Measurements from ENCODE around the gene HGFAC.

HGFAC gene

DNA sequence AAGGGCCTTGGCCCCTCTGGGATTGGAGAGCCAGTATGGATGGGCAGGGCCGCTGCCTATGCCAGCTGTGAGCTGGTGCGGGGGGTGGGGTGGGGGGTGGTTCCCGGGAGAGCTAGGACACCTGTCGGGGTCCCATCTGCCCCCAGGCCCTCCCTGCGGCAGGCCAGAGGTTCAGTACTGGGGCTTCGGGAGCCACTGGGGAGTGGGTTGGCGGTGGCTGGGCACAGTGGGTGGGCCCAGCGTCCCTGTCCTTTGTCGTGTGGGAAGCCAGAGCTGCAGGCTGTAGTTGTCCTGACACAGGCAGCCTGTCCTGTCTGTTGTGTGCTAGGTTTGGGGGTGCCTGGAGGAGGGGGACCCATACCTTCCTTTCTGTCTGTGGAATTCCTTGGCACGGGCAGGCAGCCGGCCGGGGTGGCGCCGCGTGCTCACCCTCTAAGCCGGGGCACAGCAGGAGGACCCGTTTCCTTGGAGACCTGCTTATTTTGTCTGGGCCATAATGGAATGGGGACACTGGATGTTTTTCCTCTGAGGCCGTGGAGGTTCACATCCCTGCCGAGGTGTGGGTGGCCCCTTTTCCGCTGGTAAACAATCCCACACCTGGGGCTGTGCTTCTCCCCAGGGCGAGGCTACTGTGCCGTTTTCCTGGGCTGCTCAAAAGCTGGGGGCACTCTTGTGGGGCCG lies 36.1 kb downstream of the HGFAC start:
- Histone ChIP-seq H3K27ac (no peak overlapping the region), H3K4me3 (no peak overlapping the region)
- TF ChIP-seq, protein P1, sequence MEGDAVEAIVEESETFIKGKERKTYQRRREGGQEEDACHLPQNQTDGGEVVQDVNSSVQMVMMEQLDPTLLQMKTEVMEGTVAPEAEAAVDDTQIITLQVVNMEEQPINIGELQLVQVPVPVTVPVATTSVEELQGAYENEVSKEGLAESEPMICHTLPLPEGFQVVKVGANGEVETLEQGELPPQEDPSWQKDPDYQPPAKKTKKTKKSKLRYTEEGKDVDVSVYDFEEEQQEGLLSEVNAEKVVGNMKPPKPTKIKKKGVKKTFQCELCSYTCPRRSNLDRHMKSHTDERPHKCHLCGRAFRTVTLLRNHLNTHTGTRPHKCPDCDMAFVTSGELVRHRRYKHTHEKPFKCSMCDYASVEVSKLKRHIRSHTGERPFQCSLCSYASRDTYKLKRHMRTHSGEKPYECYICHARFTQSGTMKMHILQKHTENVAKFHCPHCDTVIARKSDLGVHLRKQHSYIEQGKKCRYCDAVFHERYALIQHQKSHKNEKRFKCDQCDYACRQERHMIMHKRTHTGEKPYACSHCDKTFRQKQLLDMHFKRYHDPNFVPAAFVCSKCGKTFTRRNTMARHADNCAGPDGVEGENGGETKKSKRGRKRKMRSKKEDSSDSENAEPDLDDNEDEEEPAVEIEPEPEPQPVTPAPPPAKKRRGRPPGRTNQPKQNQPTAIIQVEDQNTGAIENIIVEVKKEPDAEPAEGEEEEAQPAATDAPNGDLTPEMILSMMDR (IDR thresholded peaks at IDR 0.05), result no peak
- DNase-seq (ENCODE audit: low spot score), result no peak

DNA sequence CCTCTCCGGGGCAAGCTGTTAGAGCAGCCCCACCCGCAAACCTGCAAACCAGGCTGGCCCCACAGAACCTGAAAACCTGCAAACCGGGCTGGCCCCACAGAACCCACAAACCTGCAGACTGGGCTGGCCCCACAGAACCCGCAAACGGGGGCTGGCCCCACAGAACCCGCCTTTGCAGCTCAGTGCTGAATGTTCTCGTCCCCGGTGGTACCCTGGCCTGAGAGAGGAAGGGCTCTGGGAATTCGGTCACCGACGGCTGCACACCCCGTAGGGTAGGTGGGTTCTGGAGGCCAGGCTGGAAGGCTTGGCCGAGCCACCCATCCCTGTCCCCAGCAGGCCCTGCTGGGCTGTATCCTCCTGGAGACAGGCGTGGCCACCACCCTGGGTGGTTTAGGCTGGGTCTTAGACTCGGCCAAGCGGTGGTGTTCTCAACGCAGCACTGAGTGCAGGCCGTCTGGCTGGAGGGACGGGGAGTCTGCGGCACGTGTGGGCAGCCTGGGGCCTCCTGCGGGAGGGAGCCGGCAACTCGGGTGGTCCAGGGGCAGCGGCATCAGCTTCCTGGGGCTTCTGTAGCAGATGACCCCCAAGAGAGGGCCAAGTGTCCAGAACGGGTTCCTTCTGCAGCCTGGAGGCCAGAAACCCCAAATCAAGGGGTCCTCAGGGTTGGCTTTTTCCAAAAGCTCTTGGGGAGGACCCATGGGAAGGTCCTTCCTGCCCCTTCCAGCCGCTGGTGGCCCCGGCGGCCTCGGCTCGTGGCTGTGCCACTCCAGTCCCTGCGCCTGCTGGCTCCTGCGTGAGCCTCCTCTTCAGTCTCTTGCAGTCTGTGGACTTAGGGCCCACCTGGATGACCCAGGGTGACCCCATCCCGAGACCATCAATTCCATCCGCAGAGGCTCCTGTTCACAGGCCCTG lies 36.9 kb downstream of the HGFAC start:
- TF ChIP-seq, protein P1 (IDR thresholded peaks at IDR 0.05), result no peak
- DNase-seq (ENCODE audit: low spot score), result no peak
- no peak overlapping the region for H3K27ac ChIP-seq
- no peak overlapping the region for H3K4me3 ChIP-seq

DNA sequence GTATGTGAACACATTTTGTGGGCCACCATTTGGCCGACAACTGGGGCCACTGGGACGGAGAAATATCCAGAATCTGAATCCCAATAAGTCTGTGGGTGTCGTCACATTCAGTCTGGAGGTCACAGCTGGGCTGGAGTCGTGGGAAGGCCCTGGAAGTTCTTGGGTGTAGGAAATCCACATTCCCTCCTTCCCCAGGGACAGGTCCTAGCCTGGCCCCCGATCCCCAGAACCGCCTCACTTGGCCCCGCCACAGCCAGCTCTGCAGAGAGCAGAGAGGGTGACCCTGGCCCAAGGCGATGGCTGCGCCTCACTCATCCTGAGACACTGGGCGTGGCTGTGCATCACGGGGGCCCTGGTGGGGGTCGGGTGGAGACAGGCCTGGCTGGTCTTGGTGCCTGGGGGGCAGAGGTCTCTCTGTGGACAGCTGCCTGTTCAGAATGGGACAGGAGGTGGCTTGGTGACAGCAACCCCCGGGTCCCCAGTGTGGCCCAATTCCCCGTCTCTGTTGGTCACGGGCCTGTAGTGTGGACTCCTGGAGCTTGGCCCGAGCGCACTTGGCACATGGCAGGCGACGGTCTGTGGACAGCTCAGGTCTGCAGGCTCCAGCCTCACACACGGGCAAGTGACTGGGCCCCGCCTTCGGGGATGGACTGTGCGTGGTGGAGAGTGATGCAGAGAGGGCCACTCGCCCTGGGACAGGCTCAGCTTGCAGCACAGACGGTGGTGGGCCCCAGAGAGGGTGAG lies 37.8 kb downstream of the HGFAC start:
- H3K4me3 ChIP-seq, result no peak overlapping the region
- no peak for DNase-seq (ENCODE audit: low spot score)
- no peak overlapping the region for H3K27ac ChIP-seq
- TF ChIP-seq, protein P1 (IDR thresholded peaks at IDR 0.05), result no peak

DNA sequence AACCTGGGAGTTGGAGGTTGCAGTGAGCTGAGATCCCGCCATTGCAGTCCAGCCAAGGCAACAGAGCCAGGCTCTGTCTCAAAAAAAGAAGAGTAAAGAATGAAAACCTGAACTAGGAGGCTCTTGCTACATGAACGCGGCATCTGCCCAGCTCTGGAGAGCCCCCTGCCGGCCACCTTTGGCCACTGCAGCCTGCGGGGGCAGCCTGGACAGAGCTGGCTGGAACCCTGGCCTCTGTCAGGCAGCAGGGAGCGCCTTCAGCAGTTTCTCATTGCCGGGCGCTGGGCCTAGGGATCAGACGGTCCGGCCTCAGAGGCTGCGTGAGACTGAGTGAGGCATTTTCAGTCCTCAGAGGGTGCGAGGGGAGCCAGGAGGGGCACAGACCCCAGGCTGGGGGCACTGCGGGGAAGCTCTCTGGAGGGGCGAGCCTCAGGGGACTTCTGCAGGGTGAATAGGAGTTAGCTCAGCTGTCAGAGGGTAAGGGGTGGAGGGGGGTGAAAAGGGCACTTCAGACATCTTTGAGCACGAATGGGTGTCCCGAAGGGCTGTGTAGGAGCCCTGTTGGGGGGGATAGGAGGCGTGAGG lies 38.9 kb downstream of the HGFAC start:
- H3K27ac ChIP-seq, result peak overlapping the region; percentile 15 to 90
- peak; percentile 87 for DNase-seq (ENCODE audit: low spot score)
- no peak overlapping the region for H3K4me3 ChIP-seq
- TF ChIP-seq, protein P1 (IDR thresholded peaks at IDR 0.05), result peak; percentile 99

DNA sequence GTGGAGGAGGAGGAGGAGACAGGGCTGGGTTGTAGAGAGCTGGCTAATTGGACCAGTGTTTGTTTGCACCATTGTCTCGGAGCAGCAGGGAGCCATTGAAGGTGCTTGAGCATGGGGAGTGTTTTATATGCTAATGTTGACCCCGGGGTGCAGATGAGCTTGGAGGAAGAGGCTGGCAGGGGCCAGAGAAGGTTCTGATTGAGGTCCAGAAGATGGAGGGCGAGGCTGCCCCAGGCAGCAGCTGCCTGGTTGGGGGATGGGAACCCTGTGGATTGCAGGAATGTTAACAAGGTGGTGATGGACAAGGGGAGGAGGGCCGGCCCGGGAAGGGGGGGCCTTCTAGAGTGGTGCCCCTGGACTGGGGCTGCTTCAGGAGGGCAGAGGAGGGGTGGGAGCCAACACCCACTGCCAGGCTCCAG lies 39.4 kb downstream of the HGFAC start:
- DNase-seq (ENCODE audit: low spot score), result no peak
- peak overlapping the region; percentile 15 to 90 for H3K27ac ChIP-seq
- H3K4me3 ChIP-seq, result no peak overlapping the region
- TF ChIP-seq, protein P1 (IDR thresholded peaks at IDR 0.05), result no peak

DNA sequence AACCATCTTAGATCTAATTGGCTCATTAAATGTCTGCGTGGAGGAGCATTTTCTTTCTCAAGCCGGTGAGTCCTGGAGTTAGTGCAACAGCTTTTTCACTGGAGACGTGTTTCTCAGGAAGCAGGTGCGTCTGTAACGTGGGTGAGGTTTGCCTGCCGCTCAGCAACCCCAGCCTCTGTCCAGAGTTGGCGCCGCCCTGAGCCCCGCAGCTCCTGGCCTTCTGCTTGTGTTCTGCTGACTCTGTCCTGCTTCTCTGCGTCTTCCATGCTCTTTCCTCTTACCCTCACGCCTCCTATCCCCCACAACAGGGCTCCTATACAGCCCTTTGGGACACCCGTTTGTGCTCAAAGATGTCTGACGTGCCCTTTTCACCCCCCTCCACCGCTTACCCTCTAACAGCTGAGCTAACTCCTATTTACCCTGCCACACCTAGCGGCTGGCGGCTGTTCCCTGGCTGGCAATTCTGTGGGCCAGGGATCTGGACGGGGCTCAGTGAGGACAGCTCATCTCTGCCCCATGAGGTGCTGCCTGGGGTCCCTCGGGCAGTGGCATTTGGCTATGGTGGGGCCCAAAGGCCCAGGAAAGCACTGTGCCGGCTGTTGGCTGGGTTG lies 40.1 kb downstream of the HGFAC start:
- Histone ChIP-seq H3K4me3 (no peak overlapping the region), H3K27ac (peak overlapping the region; percentile 90 to 92)
- no peak for DNase-seq (ENCODE audit: low spot score)
- TF ChIP-seq, protein P1 (IDR thresholded peaks at IDR 0.05), result no peak
